Left lung (tissue), 10 donors: Measurements from ENCODE around the gene RAB13. TPM values are rescaled to one million over a fixed set of nuclear protein-coding genes. Genes with fewer than 3 reads are reported as not detected.

Source experiments
- ATAC-seq: fragments of 200-7000 bp; cut with Tn5 transposase; one replicate; pipeline ENCODE4 v1.9.1; 2020; ENCODE audit warnings: moderate library complexity
- DNase-seq, 4 donors: peaks; one replicate each; pipeline ENCODE4 v3.0.0-alpha.2; 2013 to 2020
- H3K27ac ChIP-seq, 2 donors: fragments of 200-600 bp; sonication (generic) in 1 of 2; one replicate each; pipeline versions ENCODE4 v1.5.0 to v1.8.0; 2020 to 2021
- H3K27me3 ChIP-seq, 2 donors: fragments of 200-600 bp; sonication (generic) in 1 of 2; one replicate each; pipeline versions ENCODE4 v1.5.0 to v1.8.0; 2020 to 2021
- H3K36me3 ChIP-seq, 2 donors: fragments of 200-600 bp; sonication (generic) in 1 of 2; one replicate each; pipeline versions ENCODE4 v1.5.0 to v1.8.0; 2020 to 2021
- H3K4me1 ChIP-seq, 2 donors: fragments of 200-600 bp; one replicate each; pipeline ENCODE4 v1.8.0; 2021
- H3K4me3 ChIP-seq, 2 donors: fragments of 200-600 bp; sonication (generic) in 1 of 2; one replicate each; pipeline versions ENCODE4 v1.5.0 to v1.8.0; 2020 to 2021; ENCODE audit warnings: mild to moderate bottlenecking in 1 of 2
- H3K9me3 ChIP-seq, 2 donors: fragments of 200-600 bp; sonication (generic) in 1 of 2; one replicate each; pipeline versions ENCODE4 v1.5.0 to v1.8.0; 2020 to 2021
- CTCF ChIP-seq, 2 donors: fragments of 200-600 bp; sonication (generic) in 1 of 2; IDR thresholded peaks; one replicate each; pipeline versions ENCODE4 v1.5.0 to v1.8.0; 2021; ENCODE audit warnings: antibody characterized with exemption in 2 of 2
- intact Hi-C, 2 donors: fragments of 100-400 bp; cut with DNase I; formaldehyde crosslinking; loops; one replicate each; pipeline versions ENCODE4 v1.11.2 to v1.14.2; 2022
- polyA plus RNA-seq, 6 donors: library from polyadenylated mRNA; unstranded; fragments of 120-200 nt; gene quantifications; one replicate each; pipeline ENCODE4 v1.2.1, GENCODE V29; 2013; ENCODE audit not compliant: insufficient read length in 6 of 6
- total RNA-seq, 2 donors: library from RNA; stranded (reverse); fragmentation: NEBNext Ultra II Directional; extraction: Animal tissue kit (Norgen Biotek cat#: 25700); gene quantifications; one replicate each; pipeline ENCODE4 v1.2.1, GENCODE V29; 2021
- donor health status: DM: no; HTN: yes; CAD: no.
- donor health status: DM: no; HTN: no; CAD: no.

RAB13 gene
- total and polyA plus RNA-seq, 8 donors: 122 to 171 (median 157) TPM

DNA sequence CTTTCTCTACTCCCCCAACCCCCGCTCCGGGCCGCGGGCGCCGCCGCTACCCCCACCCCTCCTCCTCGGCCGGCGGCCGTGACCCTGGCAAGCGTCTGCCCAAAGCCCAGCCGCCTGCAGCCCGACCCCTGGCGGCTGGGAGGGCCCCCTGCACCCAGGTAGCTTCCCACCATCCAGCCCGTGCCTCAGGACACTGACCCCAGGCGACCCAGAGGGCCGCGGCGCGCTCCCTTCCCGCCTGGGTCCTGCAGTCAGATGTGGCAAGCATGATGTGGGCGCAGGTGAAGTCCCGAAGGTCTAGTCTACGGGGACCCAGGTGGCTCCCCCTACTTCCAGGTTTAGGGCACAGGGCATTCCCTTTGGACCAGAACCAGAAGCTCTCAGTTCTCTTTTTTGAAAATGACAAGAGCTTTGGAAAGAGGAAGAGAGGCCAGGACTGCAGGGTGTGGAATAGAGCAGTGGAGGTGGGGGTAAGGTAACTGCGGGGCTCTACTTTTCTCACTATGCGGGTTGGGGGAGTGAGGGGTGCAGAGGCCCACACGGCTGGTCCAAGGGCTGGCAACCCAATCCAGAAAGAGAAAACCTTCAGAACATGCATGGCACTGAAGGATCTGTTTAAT, 39.4 kb downstream of the RAB13 start, which contains the start of gene DENND4B:
DENND4B (minus strand) TSS at position 97 of the 620 bp plus-strand sequence. CDS start 2,344 bp downstream, outside the sequence.
- Histone ChIP-seq H3K27ac (peak within 1 kb of the TSS; percentile 97 to 99), H3K27me3 (no peaks in the 10 kb centered on the region), H3K4me1 (peaks cover 4 to 43% of the 10 kb centered on the region in 2 donors), H3K36me3 (peaks cover 0 to 69% of the 10 kb centered on the region in 2 donors), H3K4me3 (peak within 1 kb of the TSS; percentile 85 to 96), H3K9me3 (no peaks in the 10 kb centered on the region)
- DNase-seq (peak in 3 of 4 donors; percentile 88 to 97 (median 90)), ATAC-seq (peak; percentile 89)
- peak; percentile 95 to 96 for TF ChIP-seq CTCF (IDR thresholded peaks at IDR 0.05)
- intact Hi-C loops: loop anchor here in 1 of 2 donors (10.0 kb wide), 1 partner anchor 122 kb away; no protein-coding TSS in a partner anchor

DNA sequence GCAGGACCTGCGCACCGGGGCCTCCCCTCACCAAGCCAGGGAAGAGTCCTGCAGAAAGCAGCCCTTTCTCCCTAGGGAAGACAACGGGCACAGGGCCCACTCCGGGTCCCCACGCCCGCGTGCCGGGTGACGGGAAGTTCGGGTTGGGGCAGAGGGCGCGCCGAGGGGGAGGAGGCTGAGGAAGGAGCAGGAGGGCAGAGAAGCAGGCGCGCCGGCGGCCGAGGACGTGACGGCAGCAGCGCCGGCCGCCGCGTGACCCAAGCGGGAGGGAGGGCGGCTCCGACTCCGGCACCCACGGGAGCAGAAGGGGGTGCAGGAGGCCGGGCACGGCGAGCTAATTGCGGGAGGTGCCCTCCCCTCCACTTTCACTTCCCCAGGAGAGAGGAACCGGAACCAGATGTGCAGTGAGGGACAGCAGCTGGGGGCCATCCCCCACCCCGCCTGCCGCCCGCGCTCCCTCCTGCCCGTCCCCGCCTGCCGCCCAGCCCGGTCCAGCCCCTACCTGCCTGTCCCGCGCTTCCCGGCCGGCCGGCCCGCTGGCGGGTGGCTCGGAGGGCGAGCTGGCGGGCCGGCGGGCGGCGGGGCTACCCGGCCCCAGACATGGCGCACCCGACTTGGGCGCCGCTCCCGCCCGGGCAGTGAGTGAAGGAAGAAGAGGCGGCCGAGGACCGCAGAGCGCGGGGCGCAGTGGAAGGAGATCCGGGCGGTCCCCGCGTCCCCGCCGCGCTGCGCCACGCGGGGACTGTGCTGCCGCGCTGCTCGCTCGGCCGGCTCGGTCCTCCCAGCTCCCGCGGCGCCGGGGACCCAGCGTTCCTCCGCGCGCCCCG, 40.1 kb downstream of the RAB13 start:
- Histone ChIP-seq H3K36me3 (peaks cover 0 to 69% of the 10 kb centered on the region in 2 donors), H3K9me3 (no peaks in the 10 kb centered on the region), H3K4me1 (peaks cover 4 to 43% of the 10 kb centered on the region in 2 donors), H3K27me3 (no peaks in the 10 kb centered on the region), H3K27ac (peak overlapping the region; percentile 97 to 99), H3K4me3 (peak overlapping the region; percentile 85 to 96)
- peak in 3 of 4 donors; percentile 76 to 99 (median 94) for DNase-seq
- intact Hi-C loops: loop anchor here in 1 of 2 donors (10.0 kb wide), 1 partner anchor 121 kb away; no protein-coding TSS in a partner anchor
- peak; percentile 89 for ATAC-seq
- TF ChIP-seq CTCF (IDR thresholded peaks at IDR 0.05): no peak

DNA sequence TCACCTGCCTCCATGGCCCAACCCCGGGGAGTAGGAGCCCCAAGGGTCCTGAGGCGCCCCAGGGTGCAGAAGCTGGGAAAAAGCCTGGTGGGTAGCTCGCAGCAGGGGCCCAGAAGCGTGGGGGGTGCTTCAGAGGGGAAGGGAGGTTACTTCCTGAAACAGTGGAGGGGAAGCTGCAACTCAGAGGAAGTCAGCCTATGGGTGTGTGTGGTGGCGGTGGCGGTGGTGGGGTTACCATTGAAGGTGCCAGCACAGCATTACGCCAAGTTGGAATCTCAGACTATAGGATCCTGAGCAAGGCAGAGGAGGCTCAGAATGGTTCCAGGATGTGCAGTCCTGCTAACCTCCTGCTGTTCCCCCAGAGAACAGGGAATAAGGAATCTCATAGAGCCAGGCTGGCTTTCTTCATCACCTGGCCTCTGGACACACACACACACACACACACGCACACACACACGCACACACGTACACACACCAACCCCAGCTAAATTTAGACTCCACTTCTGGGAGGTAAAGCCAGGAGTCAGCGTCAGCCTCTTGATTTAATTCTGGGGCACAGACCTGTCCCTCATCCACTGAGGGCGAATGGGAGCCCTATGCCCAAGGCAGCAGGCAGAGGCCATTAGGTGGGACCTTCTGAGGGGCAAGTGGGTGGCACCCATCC, 40.9 kb downstream of the RAB13 start:
- intact Hi-C loops: loop anchor here in 1 of 2 donors (10.0 kb wide), 1 partner anchor 120 kb away; no protein-coding TSS in a partner anchor
- Histone ChIP-seq H3K27ac (peak overlapping the region; percentile 97 to 99), H3K36me3 (peaks cover 0 to 69% of the 10 kb centered on the region in 2 donors), H3K27me3 (no peaks in the 10 kb centered on the region), H3K4me3 (peak overlapping the region; percentile 85 to 96), H3K4me1 (peaks cover 4 to 43% of the 10 kb centered on the region in 2 donors), H3K9me3 (no peaks in the 10 kb centered on the region)
- DNase-seq (peak in 3 of 4 donors; percentile 45 to 87 (median 81)), ATAC-seq (peak; percentile 45)
- TF ChIP-seq CTCF (IDR thresholded peaks at IDR 0.05): no peak

- Histone ChIP-seq H3K4me1 (peaks cover 4 to 46% of the 10 kb centered on the region in 2 donors), H3K36me3 (peaks cover 0 to 69% of the 10 kb centered on the region in 2 donors), H3K9me3 (no peaks in the 10 kb centered on the region), H3K27me3 (no peaks in the 10 kb centered on the region), H3K27ac (peak overlapping the region; percentile 97 to 99), H3K4me3 (peak overlapping the region; percentile 13 to 85)
- DNase-seq (no peak), ATAC-seq (no peak)
- intact Hi-C loops: loop anchor here in 1 of 2 donors (10.0 kb wide), 1 partner anchor 120 kb away; no protein-coding TSS in a partner anchor
- no peak for TF ChIP-seq CTCF (IDR thresholded peaks at IDR 0.05)
These were observed 41.4 kb downstream of the RAB13 start for GRCh38 chr1:153944827-153945117.
